HCT116 (cell line): Measurements from ENCODE around the gene GAP43. TPM values are rescaled to one million over a fixed set of nuclear protein-coding genes. Genes with fewer than 3 reads are reported as not detected.

Experiments
- ATAC-seq: fragments of 200-7000 bp; cut with Tn5 transposase; 2 replicates; pipeline ENCODE4 v1.9.1; 2020; ENCODE audit warnings: mild to moderate bottlenecking, moderate library complexity
- BruUV-seq: library from RNA; stranded (reverse); fragments of 400-500 nt; replicated peaks from 2 replicates; lab custom pipeline; 2021; lab: Mats Ljungman, UMichigan
- CTCF ChIA-PET: fragments of 300-600 bp; sonication (Branson Sonifier 250); formaldehyde crosslinking; loops from one replicate; lab custom pipeline; 2021; ENCODE audit warnings: antibody characterized with exemption; lab: Charles Lee
- POLR2A ChIA-PET: fragments of 300-600, 350-600 bp; sonication (Branson Sonifier 250); formaldehyde crosslinking; loops from one replicate; lab custom pipeline; 2021; ENCODE audit warnings: antibody characterized with exemption; lab: Charles Lee
- RAD21 ChIA-PET, 2 experiments: fragments of 300-600 bp; sonication (Branson Sonifier 250); formaldehyde crosslinking; loops; one replicate each; lab custom pipeline; 2023; ENCODE audit warnings: low total read pairs in 2 of 2; ENCODE audit not compliant: uncharacterized antibody in 2 of 2, unreplicated experiment in 2 of 2, low non-redundant PET in 1 of 2; lab: Charles Lee
- DNase-seq: peaks from one replicate; pipeline ENCODE4 v3.0.0-alpha.2; 2010; ENCODE audit warnings: low read depth, low spot score
- H2AFZ ChIP-seq: fragments of 200-600 bp; shearing (Covaris generic), sonication (generic); 2 replicates; pipeline ENCODE4 v1.6.1; 2017; ENCODE audit warnings: low read depth, mixed run types, mixed read lengths, antibody characterized with exemption, low read length; ENCODE audit not compliant: poor library complexity, severe bottlenecking
- H3K27ac ChIP-seq: 2 replicates; pipeline ENCODE4 v1.5.1; 2012; ENCODE audit warnings: low read depth, low read length
- H3K27me3 ChIP-seq: fragments of 200-600 bp; sonication (generic); 2 replicates; pipeline ENCODE4 v1.6.1; 2016; ENCODE audit warnings: mixed run types, low read length, mixed read lengths; ENCODE audit not compliant: insufficient read depth
- H3K36me3 ChIP-seq, 2 experiments: fragments of 200-500 bp in 1 of 2; fragments of 200-600 bp in 1 of 2; sonication (Bioruptor generic) in 1 of 2; sonication (generic) in 1 of 2; 2 replicates each; pipeline versions ENCODE4 v1.5.1 to v1.6.1; 2014 to 2016; ENCODE audit warnings: low read length in 2 of 2, inconsistent platforms in 1 of 2, mixed read lengths in 1 of 2, mixed run types in 1 of 2; ENCODE audit not compliant: insufficient read depth in 2 of 2, control insufficient read depth in 1 of 2
- H3K4me1 ChIP-seq, 2 experiments: fragments of 200-600 bp in 1 of 2; sonication (generic) in 1 of 2; 2 replicates each; pipeline versions ENCODE4 v1.5.1 to v1.6.1; 2012 to 2017; ENCODE audit warnings: low read length in 2 of 2, inconsistent platforms in 1 of 2, mild to moderate bottlenecking in 1 of 2, mixed read lengths in 1 of 2, mixed run types in 1 of 2, moderate library complexity in 1 of 2; ENCODE audit not compliant: insufficient read depth in 2 of 2, control insufficient read depth in 1 of 2
- H3K4me2 ChIP-seq: fragments of 200-600 bp; sonication (generic); 2 replicates; pipeline ENCODE4 v1.6.1; 2017; ENCODE audit warnings: mixed run types, low read length, mixed read lengths
- H3K4me3 ChIP-seq, 2 experiments: fragments of 200-600 bp in 1 of 2; sonication (generic) in 1 of 2; replicated peaks in 1 of 2; 2 replicates each; pipeline ENCODE4 v1.5.1; 2011 to 2016; ENCODE audit warnings: low read length in 2 of 2, control low read depth in 1 of 2, low read depth in 1 of 2, mild to moderate bottlenecking in 1 of 2, mixed read lengths in 1 of 2, mixed run types in 1 of 2
- H3K79me2 ChIP-seq: fragments of 200-600 bp; sonication (generic); 2 replicates; pipeline ENCODE4 v1.6.1; 2017; ENCODE audit warnings: mild to moderate bottlenecking, mixed run types, low read length, moderate library complexity, mixed read lengths; ENCODE audit not compliant: insufficient read depth
- H3K9ac ChIP-seq: fragments of 200-600 bp; sonication (generic); 2 replicates; pipeline ENCODE4 v1.6.1; 2016; ENCODE audit warnings: low read length, mixed read lengths
- H3K9me2 ChIP-seq: fragments of 200-600 bp; sonication (generic), shearing (Covaris generic); 2 replicates; pipeline ENCODE4 v1.6.1; 2017; ENCODE audit warnings: mixed run types, mild to moderate bottlenecking, moderate library complexity; ENCODE audit not compliant: insufficient read depth
- H3K9me3 ChIP-seq, 2 experiments: fragments of 200-500 bp in 1 of 2; fragments of 200-600 bp in 1 of 2; sonication (Bioruptor generic) in 1 of 2; sonication (generic) in 1 of 2; 2 replicates each; pipeline ENCODE4 v1.6.1; 2014 to 2017; ENCODE audit warnings: low read length in 2 of 2, mixed read lengths in 2 of 2, inconsistent platforms in 1 of 2, low read depth in 1 of 2, mild to moderate bottlenecking in 1 of 2, mixed run types in 1 of 2, moderate library complexity in 1 of 2; ENCODE audit not compliant: control insufficient read depth in 1 of 2, insufficient read depth in 1 of 2
- H4K20me1 ChIP-seq: fragments of 200-600 bp; sonication (generic), shearing (Covaris generic); 2 replicates; pipeline ENCODE4 v1.6.1; 2017; ENCODE audit warnings: mixed run types, mild to moderate bottlenecking, moderate library complexity; ENCODE audit not compliant: insufficient read depth
- CEBPB ChIP-seq: IDR thresholded peaks from 2 replicates; pipeline ENCODE4 v1.6.1; 2012; ENCODE audit warnings: low read depth
- ELF1 ChIP-seq: IDR thresholded peaks from 2 replicates; pipeline ENCODE4 v1.6.1; 2012; ENCODE audit warnings: low read depth, borderline replicate concordance
- EZH2 ChIP-seq: fragments of 200-600 bp; sonication (generic); IDR thresholded peaks from 2 replicates; pipeline ENCODE4 v1.6.1; 2017; ENCODE audit warnings: antibody characterized with exemption, mixed run types
- EZH2phosphoT487 ChIP-seq: fragments of 200-600 bp; IDR thresholded peaks from 2 replicates; pipeline ENCODE4 v1.6.1; 2018; ENCODE audit warnings: antibody characterized with exemption, borderline replicate concordance
- FOSL1 ChIP-seq: IDR thresholded peaks from 2 replicates; pipeline ENCODE4 v1.6.1; 2012; ENCODE audit warnings: low read depth
- JUND ChIP-seq: IDR thresholded peaks from 2 replicates; pipeline ENCODE4 v1.6.1; 2012
- POLR2A ChIP-seq: IDR thresholded peaks from 2 replicates; pipeline ENCODE4 v1.7.0; 2011; ENCODE audit warnings: borderline replicate concordance; ENCODE audit not compliant: insufficient read depth, insufficient read length; ENCODE audit errors: extremely low read depth
- RAD21 ChIP-seq: IDR thresholded peaks from 2 replicates; pipeline ENCODE4 v1.6.1; 2012; ENCODE audit warnings: low read depth, mild to moderate bottlenecking
- SIN3A ChIP-seq: IDR thresholded peaks from 2 replicates; pipeline ENCODE4 v1.6.1; 2012; ENCODE audit warnings: low read depth
- SRF ChIP-seq: IDR thresholded peaks from 2 replicates; pipeline ENCODE4 v1.6.1; 2012; ENCODE audit warnings: low read depth
- TCF7L2 ChIP-seq: IDR thresholded peaks from 2 replicates; pipeline ENCODE4 v1.7.0; 2011; ENCODE audit warnings: borderline replicate concordance, inconsistent platforms; ENCODE audit not compliant: insufficient read depth, insufficient read length; ENCODE audit errors: extremely low read depth
- YY1 ChIP-seq: IDR thresholded peaks from 2 replicates; pipeline ENCODE4 v1.6.1; 2011; ENCODE audit warnings: low read length, low read depth, moderate library complexity, mild to moderate bottlenecking; ENCODE audit not compliant: insufficient replicate concordance; ENCODE audit errors: extremely low read depth
- ZFX ChIP-seq: fragments of 450-650 bp; IDR thresholded peaks from 2 replicates; pipeline ENCODE4 v1.6.1; 2017
- intact Hi-C: fragments of 100-400 bp; cut with micrococcal nuclease; formaldehyde crosslinking; loops from 2 replicates; pipeline ENCODE4 v1.10.0; 2022
- total RNA-seq: library from RNA; stranded (reverse); gene quantifications from one replicate; pipeline ENCODE4 v1.2.1, GENCODE V29; 2021; ENCODE audit not compliant: unreplicated experiment
- TF ChIP-seq, protein P1 (sequence below), 3 experiments: fragments of 200-600 bp in 1 of 3; sonication (generic) in 1 of 3; IDR thresholded peaks in 2 of 3; conservative IDR thresholded peaks in 1 of 3; 2 replicates each; pipeline ENCODE4 v1.5.1; 2012 to 2017; ENCODE audit warnings: low read depth in 2 of 3, low read length in 2 of 3, antibody characterized with exemption in 1 of 3, borderline replicate concordance in 1 of 3, control low read depth in 1 of 3, mild to moderate bottlenecking in 1 of 3, mixed read lengths in 1 of 3, mixed run types in 1 of 3, moderate library complexity in 1 of 3; ENCODE audit not compliant: insufficient read depth in 1 of 3
- TF ChIP-seq, protein P2 (sequence below): IDR thresholded peaks from 2 replicates; pipeline ENCODE4 v1.6.1; 2011; ENCODE audit warnings: mild to moderate bottlenecking, low read length, moderate library complexity; ENCODE audit not compliant: insufficient replicate concordance; ENCODE audit errors: extremely low read depth
- TF ChIP-seq, protein P3 (sequence below): IDR thresholded peaks from 2 replicates; pipeline ENCODE4 v1.6.1; 2012

Gene GAP43
- total RNA-seq, 1 experiment from 2014 or later: not detected

DNA sequence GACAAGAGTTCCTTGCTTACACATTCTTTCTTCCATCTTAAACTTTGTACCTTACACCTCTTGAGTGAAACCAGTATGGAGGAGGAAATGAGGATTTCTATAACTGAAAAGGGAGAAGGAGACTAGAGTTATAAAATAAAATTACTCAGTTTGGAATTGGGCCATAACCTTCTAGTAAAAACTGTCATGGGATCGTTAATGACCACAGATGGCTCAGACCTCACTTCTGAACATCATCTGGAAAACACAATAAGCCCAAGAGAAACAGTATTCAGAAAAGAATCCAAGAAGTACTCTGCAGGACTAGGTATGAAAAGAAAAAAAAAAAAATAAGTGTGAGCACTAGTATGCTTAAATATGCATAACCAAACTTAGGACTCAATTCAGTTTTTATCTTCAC lies 12.1 kb downstream of the GAP43 start:
- CTCF ChIA-PET: no interaction called here
- Histone ChIP-seq H2AFZ (no peak overlapping the region), H3K4me2 (no peak overlapping the region), H3K36me3 (no peaks in the 10 kb centered on the region), H3K9ac (no peak overlapping the region), H3K27ac (no peak overlapping the region), H4K20me1 (no peaks in the 10 kb centered on the region), H3K9me3 (no peaks in the 10 kb centered on the region), H3K4me1 (no peaks in the 10 kb centered on the region), H3K27me3 (no peaks in the 10 kb centered on the region), H3K9me2 (0 out of 2 replicates have a peak, but pooled peaks cover 2% of the 10 kb centered on the region), H3K79me2 (no peaks in the 10 kb centered on the region), H3K4me3 (no peak overlapping the region)
- RAD21 ChIA-PET: no interaction called here
- POLR2A ChIA-PET: no interaction called here
- intact Hi-C loops: no loop called here
- ATAC-seq (no peak), DNase-seq (no peak)
- TF ChIP-seq JUND: no peak
- TF ChIP-seq, protein P1, sequence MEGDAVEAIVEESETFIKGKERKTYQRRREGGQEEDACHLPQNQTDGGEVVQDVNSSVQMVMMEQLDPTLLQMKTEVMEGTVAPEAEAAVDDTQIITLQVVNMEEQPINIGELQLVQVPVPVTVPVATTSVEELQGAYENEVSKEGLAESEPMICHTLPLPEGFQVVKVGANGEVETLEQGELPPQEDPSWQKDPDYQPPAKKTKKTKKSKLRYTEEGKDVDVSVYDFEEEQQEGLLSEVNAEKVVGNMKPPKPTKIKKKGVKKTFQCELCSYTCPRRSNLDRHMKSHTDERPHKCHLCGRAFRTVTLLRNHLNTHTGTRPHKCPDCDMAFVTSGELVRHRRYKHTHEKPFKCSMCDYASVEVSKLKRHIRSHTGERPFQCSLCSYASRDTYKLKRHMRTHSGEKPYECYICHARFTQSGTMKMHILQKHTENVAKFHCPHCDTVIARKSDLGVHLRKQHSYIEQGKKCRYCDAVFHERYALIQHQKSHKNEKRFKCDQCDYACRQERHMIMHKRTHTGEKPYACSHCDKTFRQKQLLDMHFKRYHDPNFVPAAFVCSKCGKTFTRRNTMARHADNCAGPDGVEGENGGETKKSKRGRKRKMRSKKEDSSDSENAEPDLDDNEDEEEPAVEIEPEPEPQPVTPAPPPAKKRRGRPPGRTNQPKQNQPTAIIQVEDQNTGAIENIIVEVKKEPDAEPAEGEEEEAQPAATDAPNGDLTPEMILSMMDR (IDR thresholded peaks at IDR 0.05 in 2 of 3, conservative IDR thresholded peaks at IDR 0.05 in 1 of 3; ENCODE audit: borderline replicate concordance in 1 of 3, insufficient read depth in 1 of 3, low read depth in 2 of 3, low read length in 2 of 3): no peak
- TF ChIP-seq EZH2phosphoT487: no peak
- no peak for TF ChIP-seq RAD21
- no TSS peak for BruUV-seq

DNA sequence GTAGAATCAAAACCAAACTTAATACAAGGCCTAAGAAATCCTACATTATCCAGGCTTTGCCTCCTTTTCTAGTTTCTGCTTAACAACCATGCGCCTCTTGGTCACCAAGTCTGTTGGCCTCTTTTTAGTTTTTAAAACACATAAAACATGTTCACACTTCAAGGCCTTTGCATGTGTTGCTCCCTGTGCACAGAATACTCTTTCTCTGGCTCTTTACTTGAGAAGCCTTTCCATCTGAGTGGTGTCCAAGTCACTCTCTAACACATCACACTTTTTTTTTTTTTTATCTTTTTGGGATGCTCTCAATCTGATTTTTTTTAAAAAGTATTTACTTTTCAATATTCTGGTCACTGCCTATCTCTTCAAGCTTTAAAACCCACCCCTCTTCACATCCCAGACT lies 14.9 kb downstream of the GAP43 start:
- POLR2A ChIA-PET: no interaction called here
- intact Hi-C loops: no loop called here
- TF ChIP-seq RAD21 (no peak), ZFX (no peak), FOSL1 (no peak), POLR2A (no peak), YY1 (no peak), SIN3A (no peak), EZH2 (no peak), TCF7L2 (no peak), CEBPB (no peak), JUND (no peak), ELF1 (no peak), SRF (no peak)
- TF ChIP-seq, protein P2, sequence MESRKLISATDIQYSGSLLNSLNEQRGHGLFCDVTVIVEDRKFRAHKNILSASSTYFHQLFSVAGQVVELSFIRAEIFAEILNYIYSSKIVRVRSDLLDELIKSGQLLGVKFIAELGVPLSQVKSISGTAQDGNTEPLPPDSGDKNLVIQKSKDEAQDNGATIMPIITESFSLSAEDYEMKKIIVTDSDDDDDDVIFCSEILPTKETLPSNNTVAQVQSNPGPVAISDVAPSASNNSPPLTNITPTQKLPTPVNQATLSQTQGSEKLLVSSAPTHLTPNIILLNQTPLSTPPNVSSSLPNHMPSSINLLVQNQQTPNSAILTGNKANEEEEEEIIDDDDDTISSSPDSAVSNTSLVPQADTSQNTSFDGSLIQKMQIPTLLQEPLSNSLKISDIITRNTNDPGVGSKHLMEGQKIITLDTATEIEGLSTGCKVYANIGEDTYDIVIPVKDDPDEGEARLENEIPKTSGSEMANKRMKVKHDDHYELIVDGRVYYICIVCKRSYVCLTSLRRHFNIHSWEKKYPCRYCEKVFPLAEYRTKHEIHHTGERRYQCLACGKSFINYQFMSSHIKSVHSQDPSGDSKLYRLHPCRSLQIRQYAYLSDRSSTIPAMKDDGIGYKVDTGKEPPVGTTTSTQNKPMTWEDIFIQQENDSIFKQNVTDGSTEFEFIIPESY: no peak
- TF ChIP-seq, protein P3, sequence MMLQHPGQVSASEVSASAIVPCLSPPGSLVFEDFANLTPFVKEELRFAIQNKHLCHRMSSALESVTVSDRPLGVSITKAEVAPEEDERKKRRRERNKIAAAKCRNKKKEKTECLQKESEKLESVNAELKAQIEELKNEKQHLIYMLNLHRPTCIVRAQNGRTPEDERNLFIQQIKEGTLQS: no peak

More for the DNA sequence above, 14.9 kb downstream of the GAP43 start:
- ChIA-PET CTCF (no interaction called here), RAD21 (no interaction called here)
- Histone ChIP-seq H3K4me1 (no peaks in the 10 kb centered on the region), H3K4me2 (no peak overlapping the region), H2AFZ (no peak overlapping the region), H3K79me2 (no peaks in the 10 kb centered on the region), H3K36me3 (no peaks in the 10 kb centered on the region), H3K9me3 (no peaks in the 10 kb centered on the region), H3K9ac (no peak overlapping the region), H3K27ac (no peak overlapping the region), H3K9me2 (0 out of 2 replicates have a peak, but pooled peaks cover 2% of the 10 kb centered on the region), H4K20me1 (no peaks in the 10 kb centered on the region), H3K27me3 (no peaks in the 10 kb centered on the region), H3K4me3 (no peak overlapping the region)
- ATAC-seq (no peak), DNase-seq (no peak)
- BruUV-seq: no TSS peak
